Measurements from ENCODE around the gene MRAP2.

The MRAP2 gene

GRCh38 chr6:84052204-84052882 is 18.8 kb downstream of the MRAP2 start:
- TF ChIP-seq TAF1 (IDR thresholded peaks at IDR 0.05; ENCODE audit: low read depth, low read length) (no peak), POLR2A (IDR thresholded peaks at IDR 0.05; ENCODE audit: low read depth, low read length) (no peak), SPI1 (IDR thresholded peaks at IDR 0.05; ENCODE audit: low read depth, low read length) (no peak), PAX5 (IDR thresholded peaks at IDR 0.05; ENCODE audit: insufficient read depth, low read length, severe bottlenecking) (no peak), POU2F2 (IDR thresholded peaks at IDR 0.05; ENCODE audit: low read depth, low read length) (no peak), POLR2AphosphoS5 (IDR thresholded peaks at IDR 0.05; ENCODE audit: low read depth, low read length) (no peak)
- DNase-seq (ENCODE audit: insufficient read length, low spot score) (no peak), FAIRE-seq (no peak)

GRCh38 chr6:84052883-84053241 is 19.3 kb downstream of the MRAP2 start:
- DNase-seq (ENCODE audit: insufficient read length, low spot score) (no peak), FAIRE-seq (no peak)
- TF ChIP-seq POLR2AphosphoS5 (IDR thresholded peaks at IDR 0.05; ENCODE audit: low read depth, low read length) = no peak
- no peak for TF ChIP-seq TAF1 (IDR thresholded peaks at IDR 0.05; ENCODE audit: low read depth, low read length)
- no peak for TF ChIP-seq POU2F2 (IDR thresholded peaks at IDR 0.05; ENCODE audit: low read depth, low read length)
- TF ChIP-seq SPI1 (IDR thresholded peaks at IDR 0.05; ENCODE audit: low read depth, low read length) = no peak
- TF ChIP-seq POLR2A (IDR thresholded peaks at IDR 0.05; ENCODE audit: low read depth, low read length) = no peak
- TF ChIP-seq PAX5 (IDR thresholded peaks at IDR 0.05; ENCODE audit: insufficient read depth, low read length, severe bottlenecking) = no peak

- DNase-seq (ENCODE audit: insufficient read length, low spot score) = no peak
- FAIRE-seq = no peak
- TF ChIP-seq POLR2AphosphoS5 (IDR thresholded peaks at IDR 0.05; ENCODE audit: low read depth, low read length) (no peak), TAF1 (IDR thresholded peaks at IDR 0.05; ENCODE audit: low read depth, low read length) (no peak), PAX5 (IDR thresholded peaks at IDR 0.05; ENCODE audit: insufficient read depth, low read length, severe bottlenecking) (no peak), POLR2A (IDR thresholded peaks at IDR 0.05; ENCODE audit: low read depth, low read length) (no peak), SPI1 (IDR thresholded peaks at IDR 0.05; ENCODE audit: low read depth, low read length) (no peak), POU2F2 (IDR thresholded peaks at IDR 0.05; ENCODE audit: low read depth, low read length) (no peak)
Measured at GRCh38 chr6:84055647-84056046, 22.1 kb downstream of the MRAP2 start.

DNA sequence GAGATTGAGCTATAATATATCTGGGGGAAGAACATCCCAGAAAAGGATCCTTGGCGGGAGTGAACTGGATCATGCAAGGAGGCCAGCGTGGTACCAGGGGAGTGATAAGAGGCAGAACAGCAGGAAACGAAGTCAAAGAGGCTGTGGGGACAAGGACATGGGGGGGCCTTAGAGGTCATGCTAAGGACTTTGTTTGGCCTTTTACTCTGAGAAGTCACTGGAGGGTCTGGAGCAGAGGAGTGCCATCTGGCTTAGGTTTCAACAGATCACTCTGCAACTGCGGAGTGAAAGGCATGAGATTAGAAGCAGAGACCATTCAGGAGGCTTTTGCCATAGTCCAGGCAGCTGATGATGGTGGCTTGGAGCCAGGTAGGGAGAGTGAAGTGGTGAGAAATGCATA is 24.3 kb downstream of the MRAP2 start:
- no peak for DNase-seq (ENCODE audit: insufficient read length, low spot score)
- no peak for FAIRE-seq
- TF ChIP-seq TAF1 (IDR thresholded peaks at IDR 0.05; ENCODE audit: low read depth, low read length) (no peak), POLR2AphosphoS5 (IDR thresholded peaks at IDR 0.05; ENCODE audit: low read depth, low read length) (no peak), POLR2A (IDR thresholded peaks at IDR 0.05; ENCODE audit: low read depth, low read length) (no peak), POU2F2 (IDR thresholded peaks at IDR 0.05; ENCODE audit: low read depth, low read length) (no peak), PAX5 (IDR thresholded peaks at IDR 0.05; ENCODE audit: insufficient read depth, low read length, severe bottlenecking) (no peak), SPI1 (IDR thresholded peaks at IDR 0.05; ENCODE audit: low read depth, low read length) (no peak)

- TF ChIP-seq TAF1 (IDR thresholded peaks at IDR 0.05; ENCODE audit: low read depth, low read length) (no peak), PAX5 (IDR thresholded peaks at IDR 0.05; ENCODE audit: insufficient read depth, low read length, severe bottlenecking) (no peak), SPI1 (IDR thresholded peaks at IDR 0.05; ENCODE audit: low read depth, low read length) (no peak), POLR2AphosphoS5 (IDR thresholded peaks at IDR 0.05; ENCODE audit: low read depth, low read length) (no peak), POU2F2 (IDR thresholded peaks at IDR 0.05; ENCODE audit: low read depth, low read length) (no peak), POLR2A (IDR thresholded peaks at IDR 0.05; ENCODE audit: low read depth, low read length) (no peak)
- no peak for DNase-seq (ENCODE audit: insufficient read length, low spot score)
- no peak for FAIRE-seq
Measured at GRCh38 chr6:84059082-84059481, 25.5 kb downstream of the MRAP2 start.

DNA sequence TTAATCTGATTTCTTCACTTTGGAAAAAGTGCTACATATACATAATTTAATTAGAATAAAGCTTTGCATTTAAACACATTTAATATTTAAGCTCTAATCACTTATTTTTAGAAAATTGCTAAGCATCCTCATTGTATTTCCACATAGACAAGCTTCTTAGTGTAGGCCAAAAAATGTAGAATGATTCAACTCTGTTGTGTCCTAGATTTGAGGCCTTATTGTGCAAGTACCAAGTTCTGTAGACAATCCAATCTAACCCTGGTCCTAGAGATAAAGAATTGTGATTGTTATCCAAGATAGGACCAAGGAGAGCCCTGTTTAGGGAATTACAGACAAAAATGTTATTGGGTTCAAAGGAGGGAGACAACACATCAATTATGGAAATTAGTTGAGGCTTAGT is 27.6 kb downstream of the MRAP2 start:
- TF ChIP-seq POLR2A (IDR thresholded peaks at IDR 0.05; ENCODE audit: low read depth, low read length) (no peak), PAX5 (IDR thresholded peaks at IDR 0.05; ENCODE audit: insufficient read depth, low read length, severe bottlenecking) (no peak), POU2F2 (IDR thresholded peaks at IDR 0.05; ENCODE audit: low read depth, low read length) (no peak), POLR2AphosphoS5 (IDR thresholded peaks at IDR 0.05; ENCODE audit: low read depth, low read length) (no peak), SPI1 (IDR thresholded peaks at IDR 0.05; ENCODE audit: low read depth, low read length) (no peak), TAF1 (IDR thresholded peaks at IDR 0.05; ENCODE audit: low read depth, low read length) (no peak)
- FAIRE-seq (no peak), DNase-seq (ENCODE audit: insufficient read length, low spot score) (no peak)

- TF ChIP-seq POLR2A (IDR thresholded peaks at IDR 0.05; ENCODE audit: low read depth, low read length) (no peak), TAF1 (IDR thresholded peaks at IDR 0.05; ENCODE audit: low read depth, low read length) (no peak), PAX5 (IDR thresholded peaks at IDR 0.05; ENCODE audit: insufficient read depth, low read length, severe bottlenecking) (no peak), POLR2AphosphoS5 (IDR thresholded peaks at IDR 0.05; ENCODE audit: low read depth, low read length) (no peak), POU2F2 (IDR thresholded peaks at IDR 0.05; ENCODE audit: low read depth, low read length) (no peak), SPI1 (IDR thresholded peaks at IDR 0.05; ENCODE audit: low read depth, low read length) (no peak)
- DNase-seq (ENCODE audit: insufficient read length, low spot score) = no peak
- FAIRE-seq = no peak
Measured at GRCh38 chr6:84061613-84062398, 28.2 kb downstream of the MRAP2 start.

- TF ChIP-seq POLR2AphosphoS5 (IDR thresholded peaks at IDR 0.05; ENCODE audit: low read depth, low read length) (no peak), TAF1 (IDR thresholded peaks at IDR 0.05; ENCODE audit: low read depth, low read length) (no peak), POLR2A (IDR thresholded peaks at IDR 0.05; ENCODE audit: low read depth, low read length) (no peak), PAX5 (IDR thresholded peaks at IDR 0.05; ENCODE audit: insufficient read depth, low read length, severe bottlenecking) (no peak), POU2F2 (IDR thresholded peaks at IDR 0.05; ENCODE audit: low read depth, low read length) (no peak), SPI1 (IDR thresholded peaks at IDR 0.05; ENCODE audit: low read depth, low read length) (no peak)
- DNase-seq (ENCODE audit: insufficient read length, low spot score) (no peak), FAIRE-seq (no peak)
Measured at GRCh38 chr6:84062519-84063154, 29.1 kb downstream of the MRAP2 start.
